Neural cell (in vitro differentiated cells): ENCODE measurements around the gene CPNE6. TPM values are rescaled to one million over a fixed set of nuclear protein-coding genes. Genes with fewer than 3 reads are reported as not detected.
A peak's percentile ranks its signal among the peaks of the same experiment; 100 is the strongest.

Source experiments
- H2AFZ ChIP-seq: fragments of 200-600, 300-800 bp; sonication (generic), shearing (Covaris generic); 2 replicates; pipeline ENCODE4 v1.6.0; 2014; ENCODE audit warnings: low read depth, mild to moderate bottlenecking, antibody characterized with exemption, low read length, moderate library complexity
- H3F3A ChIP-seq: fragments of 200-600 bp; shearing (Covaris generic); 2 replicates; pipeline ENCODE4 v1.6.1; 2016; ENCODE audit warnings: mild to moderate bottlenecking, moderate library complexity, mixed read lengths, antibody characterized with exemption, low read length; ENCODE audit not compliant: insufficient read depth, poor library complexity, severe bottlenecking
- H3K27ac ChIP-seq: fragments of 200-600, 300-800 bp; sonication (generic), shearing (Covaris generic); 2 replicates; pipeline ENCODE4 v1.5.1; 2014; ENCODE audit warnings: mild to moderate bottlenecking, low read length, moderate library complexity
- H3K27me3 ChIP-seq: fragments of 300-800, 200-600 bp; sonication (generic), shearing (Covaris generic); 2 replicates; pipeline ENCODE4 v1.6.0; 2014; ENCODE audit warnings: mild to moderate bottlenecking, low read depth, low read length, moderate library complexity; ENCODE audit not compliant: insufficient read depth
- H3K36me3 ChIP-seq: fragments of 300-800, 200-600 bp; sonication (generic), shearing (Covaris generic); 2 replicates; pipeline ENCODE4 v1.5.1; 2014; ENCODE audit warnings: mild to moderate bottlenecking, antibody characterized with exemption, low read length, moderate library complexity; ENCODE audit not compliant: insufficient read depth
- H3K4me2 ChIP-seq: fragments of 300-800, 200-600 bp; sonication (generic), shearing (Covaris generic); 2 replicates; pipeline ENCODE4 v1.6.0; 2014; ENCODE audit warnings: mild to moderate bottlenecking, low read length
- H3K4me3 ChIP-seq: fragments of 300-800, 200-600 bp; sonication (generic), shearing (Covaris generic); 2 replicates; pipeline ENCODE4 v1.5.1; 2014; ENCODE audit warnings: mild to moderate bottlenecking, low read length, moderate library complexity
- H3K79me2 ChIP-seq: fragments of 200-600 bp; shearing (Covaris generic); replicated peaks from 2 replicates; pipeline ENCODE4 v1.6.0; 2014; ENCODE audit warnings: mild to moderate bottlenecking, low read length, moderate library complexity; ENCODE audit not compliant: insufficient read depth
- H3K9ac ChIP-seq: fragments of 300-800, 200-600 bp; sonication (generic), shearing (Covaris generic); 2 replicates; pipeline ENCODE4 v1.6.1; 2016; ENCODE audit warnings: mild to moderate bottlenecking, low read length, mixed read lengths
- H3K9me2 ChIP-seq: fragments of 200-600 bp; shearing (Covaris generic); 2 replicates; pipeline ENCODE4 v1.6.1; 2016; ENCODE audit warnings: mild to moderate bottlenecking, low read length, mixed read lengths; ENCODE audit not compliant: insufficient read depth
- H3K9me3 ChIP-seq: fragments of 200-600, 300-800 bp; sonication (generic), shearing (Covaris generic); 2 replicates; pipeline ENCODE4 v1.6.1; 2016; ENCODE audit warnings: mild to moderate bottlenecking, mixed run types, low read length, moderate library complexity, mixed read lengths
- H4K20me1 ChIP-seq: fragments of 200-600 bp; shearing (Covaris generic); 2 replicates; pipeline ENCODE4 v1.6.1; 2016; ENCODE audit warnings: mild to moderate bottlenecking, mixed run types; ENCODE audit not compliant: insufficient read depth
- CTCF ChIP-seq: fragments of 450-650 bp; IDR thresholded peaks from 2 replicates; pipeline ENCODE4 v1.5.1; 2014; ENCODE audit warnings: antibody characterized with exemption, mild to moderate bottlenecking, moderate library complexity; ENCODE audit not compliant: poor library complexity, severe bottlenecking
- EP300 ChIP-seq: fragments of 450-650 bp; conservative IDR thresholded peaks from 2 replicates; pipeline ENCODE4 v1.6.1; 2014; ENCODE audit warnings: antibody characterized with exemption, mild to moderate bottlenecking, moderate library complexity; ENCODE audit not compliant: poor library complexity, severe bottlenecking
- EZH2 ChIP-seq: fragments of 200-600, 300-800 bp; shearing (Covaris generic), sonication (generic); IDR thresholded peaks from 2 replicates; pipeline ENCODE4 v1.6.1; 2014; ENCODE audit warnings: antibody characterized with exemption, low read length, borderline replicate concordance, mild to moderate bottlenecking; ENCODE audit not compliant: insufficient read depth, poor library complexity, severe bottlenecking
- MXI1 ChIP-seq: fragments of 450-650 bp; conservative IDR thresholded peaks from 2 replicates; pipeline ENCODE4 v1.6.1; 2014; ENCODE audit warnings: antibody characterized with exemption, mild to moderate bottlenecking; ENCODE audit not compliant: poor library complexity, severe bottlenecking
- POLR2AphosphoS5 ChIP-seq: IDR thresholded peaks from 2 replicates; pipeline ENCODE4 v1.6.1; 2012
- RAD21 ChIP-seq: fragments of 450-650 bp; conservative IDR thresholded peaks from 2 replicates; pipeline ENCODE4 v1.6.1; 2014; ENCODE audit warnings: antibody characterized with exemption, mild to moderate bottlenecking, moderate library complexity
- REST ChIP-seq: IDR thresholded peaks from 2 replicates; pipeline ENCODE4 v1.6.1; 2012; ENCODE audit warnings: borderline replicate concordance
- SMC3 ChIP-seq: fragments of 450-650 bp; conservative IDR thresholded peaks from 2 replicates; pipeline ENCODE4 v1.6.1; 2014; ENCODE audit warnings: antibody characterized with exemption, mild to moderate bottlenecking, moderate library complexity; ENCODE audit not compliant: poor library complexity
- TAF1 ChIP-seq: IDR thresholded peaks from 2 replicates; pipeline ENCODE4 v1.6.1; 2012; ENCODE audit warnings: low read depth
- polyA plus RNA-seq: library from polyadenylated mRNA; depleted of rRNA; stranded (reverse); fragments of >200 nt; gene quantifications from 2 replicates; pipeline ENCODE4 v1.2.3, GENCODE V29; 2014

The CPNE6 gene
- polyA plus RNA-seq, 1 donor from 2014 or later: 4.1 TPM

GRCh38 chr14:24113801-24114531 lies 42.6 kb downstream of the CPNE6 start:
- no peaks in the 10 kb centered on the region for H3K9me3 ChIP-seq
- no peaks in the 10 kb centered on the region for H3K36me3 ChIP-seq
- peak overlapping the region; percentile 89 for H3K4me3 ChIP-seq
- H3K27me3 ChIP-seq: no peaks in the 10 kb centered on the region
- H3K9me2 ChIP-seq: no peaks in the 10 kb centered on the region
- H3K9ac ChIP-seq: peak overlapping the region; percentile 98
- no peaks in the 10 kb centered on the region for H4K20me1 ChIP-seq
- H3K4me2 ChIP-seq: peak overlapping the region; percentile 84
- no peaks in the 10 kb centered on the region for H3F3A ChIP-seq
- H3K27ac ChIP-seq: peak overlapping the region; percentile 100
- TF ChIP-seq TAF1 (peak; percentile 52), RAD21 (peak; percentile 34), MXI1 (no peak), EZH2 (no peak), REST (peak; percentile 17), SMC3 (peak; percentile 36), EP300 (no peak), CTCF (peak; percentile 7), POLR2AphosphoS5 (peak; percentile 85)
- peak overlapping the region; percentile 99 for H2AFZ ChIP-seq
- peaks cover 10% of the 10 kb centered on the region for H3K79me2 ChIP-seq

GRCh38 chr14:24114532-24115421 lies 43.4 kb downstream of the CPNE6 start, which contains the start of the genes DCAF11 and NRL:
Gene DCAF11 (plus strand): TSS chr14:24114777. CDS start chr14:24115595, 818 bp downstream.
Gene NRL (minus strand): TSS chr14:24114949. CDS start chr14:24082848, 32,101 bp downstream.
- peak within 1 kb of the TSS; percentile 99 for H2AFZ ChIP-seq
- no peaks in the 10 kb centered on the region for H4K20me1 ChIP-seq
- H3K9me3 ChIP-seq: no peaks in the 10 kb centered on the region
- peaks cover 10% of the 10 kb centered on the region for H3K79me2 ChIP-seq
- no peak for TF ChIP-seq SMC3
- peak; percentile 6 for TF ChIP-seq REST
- TF ChIP-seq CTCF: no peak
- peak; percentile 87 for TF ChIP-seq POLR2AphosphoS5
- TF ChIP-seq EP300: peak; percentile 86
- TF ChIP-seq RAD21: no peak
- TF ChIP-seq TAF1: peak; percentile 28
- TF ChIP-seq EZH2: no peak
- peak; percentile 92 for TF ChIP-seq MXI1
- H3F3A ChIP-seq: no peaks in the 10 kb centered on the region
- H3K9me2 ChIP-seq: no peaks in the 10 kb centered on the region
- peak within 1 kb of the TSS; percentile 84 for H3K4me2 ChIP-seq
- H3K27me3 ChIP-seq: no peaks in the 10 kb centered on the region
- H3K4me3 ChIP-seq: peak within 1 kb of the TSS; percentile 89
- H3K36me3 ChIP-seq: no peaks in the 10 kb centered on the region
- H3K9ac ChIP-seq: peak within 1 kb of the TSS; percentile 98
- H3K27ac ChIP-seq: peak within 1 kb of the TSS; percentile 100
